K562 (cell line): ENCODE data around the gene DOCK1.

Experiments
- GTF2F1 ChIP-seq: IDR thresholded peaks from 2 replicates; pipeline ENCODE4 v1.6.1; 2011; ENCODE audit warnings: low read depth, low read length, improper control_type of control experiment
- MYNN ChIP-seq, 2 experiments: sonication (generic); formaldehyde crosslinking in 1 of 2; IDR thresholded peaks; 2 replicates each; pipeline versions ENCODE4 v1.5.0 to v1.6.1; 2016 to 2020; ENCODE audit warnings: antibody characterized with exemption in 1 of 2, missing genetic modification reagents in 1 of 2
- PCBP1 ChIP-seq: fragments of 200-400 bp; formaldehyde crosslinking; IDR thresholded peaks from 2 replicates; pipeline ENCODE4 v1.6.1; 2018; ENCODE audit warnings: mild to moderate bottlenecking, low read depth, low read length; ENCODE audit not compliant: poor library complexity, severe bottlenecking
- POLR2A ChIP-seq: fragments of 450-650 bp; conservative IDR thresholded peaks from 2 replicates; pipeline ENCODE4 v1.6.1; 2016
- RNF2 ChIP-seq: sonication (generic); IDR thresholded peaks from 2 replicates; pipeline ENCODE4 v1.6.1; 2016
- SMAD3 ChIP-seq: fragments of 450-650 bp; formaldehyde crosslinking; conservative IDR thresholded peaks from 2 replicates; pipeline ENCODE4 v1.4.0; 2020; ENCODE audit warnings: mild to moderate bottlenecking
- SMARCE1 ChIP-seq: fragments of 450-650 bp; IDR thresholded peaks from 2 replicates; pipeline ENCODE4 v1.7.1; 2016; ENCODE audit warnings: mild to moderate bottlenecking
- TAF1 ChIP-seq: IDR thresholded peaks from 2 replicates; pipeline ENCODE4 v1.6.1; 2011; ENCODE audit warnings: mild to moderate bottlenecking, low read length, moderate library complexity; ENCODE audit not compliant: insufficient read depth, control insufficient read depth, severe bottlenecking; ENCODE audit errors: extremely low read depth
- YY1 ChIP-seq, 3 experiments: IDR thresholded peaks; 2 replicates each; pipeline ENCODE4 v1.6.1; 2011; ENCODE audit warnings: low read length in 2 of 3, mild to moderate bottlenecking in 2 of 3, moderate library complexity in 2 of 3, borderline replicate concordance in 1 of 3, control low read depth in 1 of 3, low read depth in 1 of 3; ENCODE audit not compliant: insufficient read depth in 3 of 3, insufficient replicate concordance in 2 of 3, control insufficient read depth in 1 of 3, insufficient read length in 1 of 3; ENCODE audit errors: extremely low read depth in 1 of 3
- ZNF140 ChIP-seq: fragments of 250-450 bp; sonication (Bioruptor Pico); IDR thresholded peaks from 2 replicates; pipeline ENCODE4 v1.8.0; 2021; ENCODE audit warnings: moderate library complexity, mild to moderate bottlenecking, inconsistent platforms
- TF ChIP-seq, protein P1 (sequence below), 3 experiments: IDR thresholded peaks in 2 of 3; conservative IDR thresholded peaks in 1 of 3; 2 replicates each; pipeline ENCODE4 v1.5.1; 2011 to 2012; ENCODE audit warnings: low read length in 3 of 3, mild to moderate bottlenecking in 3 of 3, control low read depth in 2 of 3, improper control_type of control experiment in 1 of 3, inconsistent platforms in 1 of 3, low read depth in 1 of 3, mixed read lengths in 1 of 3, moderate library complexity in 1 of 3; ENCODE audit not compliant: insufficient read depth in 2 of 3
- TF ChIP-seq, protein P2 (sequence below): sonication (generic); formaldehyde crosslinking; IDR thresholded peaks from 2 replicates; pipeline ENCODE4 v1.8.0; 2023; ENCODE audit warnings: mild to moderate bottlenecking, missing genetic modification reagents

DNA sequence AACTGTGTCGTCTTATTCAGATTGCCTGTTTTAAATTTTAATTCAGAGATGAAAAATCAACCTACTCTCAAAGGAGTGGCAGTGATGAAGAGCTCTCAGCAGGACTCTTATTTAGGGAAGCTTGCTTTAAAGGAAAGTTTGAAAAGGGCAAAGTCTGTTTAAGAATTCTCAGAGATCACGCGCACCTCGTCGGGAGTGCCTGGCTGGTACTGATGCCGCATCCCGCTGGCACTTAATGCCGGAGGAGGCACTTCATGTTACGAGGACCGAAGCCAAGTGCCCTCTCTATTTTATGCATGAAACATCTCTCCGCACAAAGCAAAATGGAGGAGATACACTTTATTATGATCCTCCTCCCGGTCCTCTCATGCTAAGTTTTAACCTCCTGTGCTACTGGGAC, 362.2 kb downstream of the DOCK1 start:
- TF ChIP-seq RNF2, result no peak
- no peak for TF ChIP-seq TAF1
- no peak for TF ChIP-seq POLR2A
- TF ChIP-seq GTF2F1, result no peak
- no peak for TF ChIP-seq YY1 (IDR thresholded peaks at IDR 0.05; ENCODE audit: borderline replicate concordance in 1 of 3, control insufficient read depth in 1 of 3, extremely low read depth in 1 of 3, insufficient read depth in 3 of 3, insufficient read length in 1 of 3, insufficient replicate concordance in 2 of 3, low read depth in 1 of 3, low read length in 2 of 3)
- TF ChIP-seq, protein P1, sequence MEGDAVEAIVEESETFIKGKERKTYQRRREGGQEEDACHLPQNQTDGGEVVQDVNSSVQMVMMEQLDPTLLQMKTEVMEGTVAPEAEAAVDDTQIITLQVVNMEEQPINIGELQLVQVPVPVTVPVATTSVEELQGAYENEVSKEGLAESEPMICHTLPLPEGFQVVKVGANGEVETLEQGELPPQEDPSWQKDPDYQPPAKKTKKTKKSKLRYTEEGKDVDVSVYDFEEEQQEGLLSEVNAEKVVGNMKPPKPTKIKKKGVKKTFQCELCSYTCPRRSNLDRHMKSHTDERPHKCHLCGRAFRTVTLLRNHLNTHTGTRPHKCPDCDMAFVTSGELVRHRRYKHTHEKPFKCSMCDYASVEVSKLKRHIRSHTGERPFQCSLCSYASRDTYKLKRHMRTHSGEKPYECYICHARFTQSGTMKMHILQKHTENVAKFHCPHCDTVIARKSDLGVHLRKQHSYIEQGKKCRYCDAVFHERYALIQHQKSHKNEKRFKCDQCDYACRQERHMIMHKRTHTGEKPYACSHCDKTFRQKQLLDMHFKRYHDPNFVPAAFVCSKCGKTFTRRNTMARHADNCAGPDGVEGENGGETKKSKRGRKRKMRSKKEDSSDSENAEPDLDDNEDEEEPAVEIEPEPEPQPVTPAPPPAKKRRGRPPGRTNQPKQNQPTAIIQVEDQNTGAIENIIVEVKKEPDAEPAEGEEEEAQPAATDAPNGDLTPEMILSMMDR (IDR thresholded peaks at IDR 0.05 in 2 of 3, conservative IDR thresholded peaks at IDR 0.05 in 1 of 3; ENCODE audit: insufficient read depth in 2 of 3, low read depth in 1 of 3, low read length in 3 of 3), result no peak
- TF ChIP-seq SMARCE1, result no peak
- no peak for TF ChIP-seq ZNF140 (CRISPR knock-in tag)
- no peak for TF ChIP-seq MYNN (IDR thresholded peaks at IDR 0.05)
- no peak for TF ChIP-seq MYNN (CRISPR knock-in tag; IDR thresholded peaks at IDR 0.05)
- TF ChIP-seq, protein P2, sequence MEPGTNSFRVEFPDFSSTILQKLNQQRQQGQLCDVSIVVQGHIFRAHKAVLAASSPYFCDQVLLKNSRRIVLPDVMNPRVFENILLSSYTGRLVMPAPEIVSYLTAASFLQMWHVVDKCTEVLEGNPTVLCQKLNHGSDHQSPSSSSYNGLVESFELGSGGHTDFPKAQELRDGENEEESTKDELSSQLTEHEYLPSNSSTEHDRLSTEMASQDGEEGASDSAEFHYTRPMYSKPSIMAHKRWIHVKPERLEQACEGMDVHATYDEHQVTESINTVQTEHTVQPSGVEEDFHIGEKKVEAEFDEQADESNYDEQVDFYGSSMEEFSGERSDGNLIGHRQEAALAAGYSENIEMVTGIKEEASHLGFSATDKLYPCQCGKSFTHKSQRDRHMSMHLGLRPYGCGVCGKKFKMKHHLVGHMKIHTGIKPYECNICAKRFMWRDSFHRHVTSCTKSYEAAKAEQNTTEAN (CRISPR knock-in tag), result no peak
- no peak for TF ChIP-seq PCBP1
- TF ChIP-seq SMAD3 (CRISPR knock-in tag), result no peak
